ENCODE data around the gene FUNDC2.

The FUNDC2 gene, protein sequence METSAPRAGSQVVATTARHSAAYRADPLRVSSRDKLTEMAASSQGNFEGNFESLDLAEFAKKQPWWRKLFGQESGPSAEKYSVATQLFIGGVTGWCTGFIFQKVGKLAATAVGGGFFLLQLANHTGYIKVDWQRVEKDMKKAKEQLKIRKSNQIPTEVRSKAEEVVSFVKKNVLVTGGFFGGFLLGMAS

DNA sequence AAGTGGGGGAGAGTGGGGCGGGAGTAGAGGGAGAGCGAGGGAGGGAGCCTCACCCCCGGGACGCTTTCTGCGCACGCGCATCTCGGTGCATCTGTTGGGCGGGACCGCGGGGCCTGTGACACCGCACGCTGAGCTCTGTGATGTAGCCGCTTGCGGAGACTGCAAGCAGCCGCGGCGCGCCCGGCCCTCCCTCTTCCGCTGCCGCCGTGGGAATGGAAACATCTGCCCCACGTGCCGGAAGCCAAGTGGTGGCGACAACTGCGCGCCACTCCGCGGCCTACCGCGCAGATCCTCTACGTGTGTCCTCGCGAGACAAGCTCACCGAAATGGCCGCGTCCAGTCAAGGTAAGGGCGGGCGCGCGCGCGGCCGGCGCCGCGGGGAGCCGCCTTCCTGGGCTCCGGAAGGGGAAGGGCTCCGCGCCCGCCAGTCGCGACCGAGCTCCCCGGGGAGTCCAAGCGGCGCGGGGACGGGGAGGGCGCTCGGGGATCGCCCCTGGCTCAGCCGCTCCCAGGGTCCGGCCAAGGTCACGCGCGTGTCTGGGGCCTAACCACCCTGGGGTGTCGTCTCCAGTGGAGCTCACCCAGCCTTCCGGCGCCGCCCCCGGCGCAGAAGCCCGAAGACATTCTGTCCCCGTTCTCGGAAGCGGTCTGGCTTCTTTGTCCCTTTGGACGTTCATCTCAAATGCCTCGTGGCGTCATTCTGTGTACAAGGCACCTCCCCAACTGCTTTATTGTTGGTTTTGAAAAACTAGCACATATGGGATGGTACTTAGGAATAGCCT, at the start of gene FUNDC2:
Gene FUNDC2 (plus strand): TSS at position 118 of the 782 bp plus-strand sequence. CDS start 95 bp downstream, at position 213.
- Histone ChIP-seq H2AFZ (ENCODE audit: low read depth, low read length) (peak within 1 kb of the TSS; percentile 86), H3K4me2 (ENCODE audit: low read length) (peak within 1 kb of the TSS; percentile 92), H3K4me3 (ENCODE audit: low read length) (peak within 1 kb of the TSS; percentile 97), H3K36me3 (replicated peaks; ENCODE audit: low read depth, low read length) (no peaks in the 10 kb centered on the region), H3K4me1 (ENCODE audit: low read length) (peaks cover 8% of the 10 kb centered on the region), H3K9ac (ENCODE audit: low read length) (peak within 1 kb of the TSS; percentile 95), H4K20me1 (ENCODE audit: insufficient read depth, low read length) (no peaks in the 10 kb centered on the region), H3K27ac (ENCODE audit: low read length) (peak within 1 kb of the TSS; percentile 84), H3K27me3 (ENCODE audit: low read depth, low read length) (no peaks in the 10 kb centered on the region), H3K79me2 (ENCODE audit: low read length) (peaks cover 40% of the 10 kb centered on the region), H3K9me3 (ENCODE audit: insufficient read depth, low read length) (no peaks in the 10 kb centered on the region)
- no peak for TF ChIP-seq EZH2phosphoT487 (IDR thresholded peaks at IDR 0.05; ENCODE audit: low read depth)
- TF ChIP-seq, protein P1, sequence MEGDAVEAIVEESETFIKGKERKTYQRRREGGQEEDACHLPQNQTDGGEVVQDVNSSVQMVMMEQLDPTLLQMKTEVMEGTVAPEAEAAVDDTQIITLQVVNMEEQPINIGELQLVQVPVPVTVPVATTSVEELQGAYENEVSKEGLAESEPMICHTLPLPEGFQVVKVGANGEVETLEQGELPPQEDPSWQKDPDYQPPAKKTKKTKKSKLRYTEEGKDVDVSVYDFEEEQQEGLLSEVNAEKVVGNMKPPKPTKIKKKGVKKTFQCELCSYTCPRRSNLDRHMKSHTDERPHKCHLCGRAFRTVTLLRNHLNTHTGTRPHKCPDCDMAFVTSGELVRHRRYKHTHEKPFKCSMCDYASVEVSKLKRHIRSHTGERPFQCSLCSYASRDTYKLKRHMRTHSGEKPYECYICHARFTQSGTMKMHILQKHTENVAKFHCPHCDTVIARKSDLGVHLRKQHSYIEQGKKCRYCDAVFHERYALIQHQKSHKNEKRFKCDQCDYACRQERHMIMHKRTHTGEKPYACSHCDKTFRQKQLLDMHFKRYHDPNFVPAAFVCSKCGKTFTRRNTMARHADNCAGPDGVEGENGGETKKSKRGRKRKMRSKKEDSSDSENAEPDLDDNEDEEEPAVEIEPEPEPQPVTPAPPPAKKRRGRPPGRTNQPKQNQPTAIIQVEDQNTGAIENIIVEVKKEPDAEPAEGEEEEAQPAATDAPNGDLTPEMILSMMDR (IDR thresholded peaks at IDR 0.05; ENCODE audit: low read depth, low read length) = no peak

DNA sequence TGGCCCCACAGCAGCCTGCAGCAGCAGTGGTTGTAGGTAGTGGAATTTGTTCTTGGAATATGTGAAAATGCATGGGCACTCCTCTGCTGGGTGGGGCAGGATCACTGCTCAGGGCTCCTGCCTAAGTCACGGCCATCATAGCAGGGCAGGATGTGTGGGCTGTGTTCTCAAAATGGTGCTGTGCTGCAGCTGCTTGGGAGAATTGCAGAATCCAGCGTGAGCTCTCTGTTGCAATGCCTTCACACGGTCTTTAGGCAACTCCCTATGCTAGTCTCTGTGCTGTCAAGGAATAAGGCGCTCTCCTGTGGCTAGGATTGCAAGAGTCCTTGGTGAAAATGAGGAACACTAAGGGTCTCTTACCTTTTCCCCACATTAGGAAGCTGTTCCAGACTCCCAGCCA, 47.0 kb upstream of the FUNDC2 start:
- TF ChIP-seq, protein P1 (IDR thresholded peaks at IDR 0.05; ENCODE audit: low read depth, low read length) = no peak
- Histone ChIP-seq H2AFZ (ENCODE audit: low read depth, low read length) (no peak overlapping the region), H3K9me3 (ENCODE audit: insufficient read depth, low read length) (no peaks in the 10 kb centered on the region), H3K27me3 (ENCODE audit: low read depth, low read length) (no peaks in the 10 kb centered on the region), H3K4me1 (ENCODE audit: low read length) (peaks cover 11% of the 10 kb centered on the region), H3K27ac (ENCODE audit: low read length) (no peak overlapping the region), H3K4me2 (ENCODE audit: low read length) (no peak overlapping the region), H3K79me2 (ENCODE audit: low read length) (no peaks in the 10 kb centered on the region), H3K4me3 (ENCODE audit: low read length) (no peak overlapping the region), H4K20me1 (ENCODE audit: insufficient read depth, low read length) (no peaks in the 10 kb centered on the region), H3K9ac (ENCODE audit: low read length) (no peak overlapping the region), H3K36me3 (replicated peaks; ENCODE audit: low read depth, low read length) (no peaks in the 10 kb centered on the region)

DNA sequence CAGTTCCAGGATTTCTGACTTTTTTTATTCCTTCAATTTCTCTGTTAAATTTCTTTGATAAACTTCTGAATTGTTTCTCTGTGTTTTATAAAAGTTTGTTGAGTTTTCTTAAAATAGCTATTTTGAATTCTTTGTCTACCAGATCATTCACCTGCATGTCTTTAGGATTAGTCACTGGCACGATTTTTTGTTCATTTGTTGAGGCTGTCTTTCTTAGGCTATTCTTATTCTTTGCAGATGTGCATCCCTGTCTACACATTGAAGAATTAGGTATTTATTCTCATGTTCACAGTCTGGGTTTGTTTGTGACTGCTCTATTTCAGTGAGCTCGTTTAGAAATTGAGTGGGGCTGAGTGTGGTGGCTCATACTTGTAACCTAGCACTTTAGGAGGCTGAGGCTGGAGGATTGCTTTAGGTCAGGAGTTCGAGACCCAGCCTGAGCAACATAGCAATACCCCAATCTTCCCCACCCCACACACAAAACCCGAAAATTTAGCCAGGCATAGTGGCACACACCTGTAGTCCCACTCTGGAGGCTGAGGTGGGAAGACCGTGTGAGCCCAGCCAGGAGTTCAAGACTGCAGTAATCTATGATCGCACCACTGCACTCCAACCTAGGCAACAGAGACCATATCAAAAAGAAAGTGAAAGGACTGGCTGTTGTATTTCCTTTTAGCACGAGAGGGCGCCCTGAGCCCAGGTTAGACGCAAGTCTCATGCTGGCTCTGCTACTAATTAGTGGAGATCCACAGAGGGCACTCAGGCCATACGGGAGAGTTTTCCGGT, 46.1 kb upstream of the FUNDC2 start:
- TF ChIP-seq, protein P1 (IDR thresholded peaks at IDR 0.05; ENCODE audit: low read depth, low read length) = peak; percentile 75
- no peak for TF ChIP-seq EZH2phosphoT487 (IDR thresholded peaks at IDR 0.05; ENCODE audit: low read depth)
- Histone ChIP-seq H2AFZ (ENCODE audit: low read depth, low read length) (peak overlapping the region; percentile 91), H3K9ac (ENCODE audit: low read length) (peak overlapping the region; percentile 54), H3K4me1 (ENCODE audit: low read length) (peaks cover 13% of the 10 kb centered on the region), H3K4me2 (ENCODE audit: low read length) (peak overlapping the region; percentile 94), H3K9me3 (ENCODE audit: insufficient read depth, low read length) (no peaks in the 10 kb centered on the region), H3K4me3 (ENCODE audit: low read length) (peak overlapping the region; percentile 79), H3K27me3 (ENCODE audit: low read depth, low read length) (no peaks in the 10 kb centered on the region), H4K20me1 (ENCODE audit: insufficient read depth, low read length) (no peaks in the 10 kb centered on the region), H3K79me2 (ENCODE audit: low read length) (no peaks in the 10 kb centered on the region), H3K36me3 (replicated peaks; ENCODE audit: low read depth, low read length) (no peaks in the 10 kb centered on the region), H3K27ac (ENCODE audit: low read length) (no peak overlapping the region)

DNA sequence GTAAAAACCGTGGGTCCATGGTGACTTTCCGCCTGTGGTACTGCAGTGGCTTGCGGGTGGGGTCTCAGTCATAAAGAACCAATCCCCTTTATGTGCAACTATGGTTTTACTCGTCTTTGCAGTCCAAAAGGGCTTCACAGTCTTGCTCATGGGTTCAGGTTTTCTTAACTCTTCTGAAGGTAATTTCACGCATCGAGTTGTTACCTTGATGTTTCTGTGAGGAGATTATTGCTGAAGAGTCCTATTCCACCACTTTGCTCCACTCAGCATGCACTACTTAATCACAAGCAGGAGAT, 45.6 kb upstream of the FUNDC2 start:
- Histone ChIP-seq H2AFZ (ENCODE audit: low read depth, low read length) (peak overlapping the region; percentile 91), H3K4me1 (ENCODE audit: low read length) (peaks cover 13% of the 10 kb centered on the region), H3K4me2 (ENCODE audit: low read length) (peak overlapping the region; percentile 94), H3K27ac (ENCODE audit: low read length) (no peak overlapping the region), H3K9ac (ENCODE audit: low read length) (peak overlapping the region; percentile 54), H4K20me1 (ENCODE audit: insufficient read depth, low read length) (no peaks in the 10 kb centered on the region), H3K4me3 (ENCODE audit: low read length) (peak overlapping the region; percentile 79), H3K27me3 (ENCODE audit: low read depth, low read length) (no peaks in the 10 kb centered on the region), H3K9me3 (ENCODE audit: insufficient read depth, low read length) (no peaks in the 10 kb centered on the region), H3K79me2 (ENCODE audit: low read length) (no peaks in the 10 kb centered on the region), H3K36me3 (replicated peaks; ENCODE audit: low read depth, low read length) (no peaks in the 10 kb centered on the region)
- TF ChIP-seq, protein P1 (IDR thresholded peaks at IDR 0.05; ENCODE audit: low read depth, low read length) = no peak
- no peak for TF ChIP-seq EZH2phosphoT487 (IDR thresholded peaks at IDR 0.05; ENCODE audit: low read depth)

Measured in OCI-LY3 (cell line).